ENCODE measurements around the gene SCCPDH.

DNA sequence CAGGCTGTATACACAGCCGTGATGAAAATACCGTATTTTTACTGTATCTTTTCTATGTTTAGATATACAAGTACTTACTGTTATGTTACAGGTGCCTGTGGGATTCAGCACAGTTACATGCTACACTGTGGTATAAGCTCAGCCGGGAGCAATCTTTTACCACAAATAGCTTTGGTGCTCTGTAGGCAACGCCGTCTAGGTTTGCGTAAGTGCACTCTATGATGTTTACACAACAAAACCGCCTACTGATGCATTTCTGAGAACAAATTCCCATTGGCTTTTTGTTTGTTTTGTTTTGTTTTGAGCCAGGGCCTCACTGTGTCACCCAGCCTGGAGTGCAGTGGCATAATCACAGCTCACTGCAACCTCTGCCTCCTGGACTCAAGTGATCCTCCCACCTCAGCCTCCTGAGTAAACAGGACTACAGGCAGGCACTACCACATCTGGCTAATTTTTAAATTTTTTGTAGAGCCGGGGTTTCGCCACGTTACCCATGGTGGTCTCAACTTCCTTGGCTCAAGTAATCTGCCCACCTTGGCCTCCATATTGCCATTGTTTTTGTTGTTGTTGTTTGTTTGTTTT lies 81.0 kb downstream of the SCCPDH start:
- TF ChIP-seq ZBTB17 (CRISPR knock-in tag; IDR thresholded peaks at IDR 0.05) (no peak), ATF2 (CRISPR knock-in tag; IDR thresholded peaks at IDR 0.05) (no peak), MAFK (IDR thresholded peaks at IDR 0.05; ENCODE audit: low read length) (no peak), CTCF (IDR thresholded peaks at IDR 0.05 in 2 of 3, conservative IDR thresholded peaks at IDR 0.05 in 1 of 3; ENCODE audit: insufficient read depth in 2 of 3, low read depth in 1 of 3, low read length in 3 of 3) (no peak), ZNF324 (CRISPR knock-in tag; IDR thresholded peaks at IDR 0.05) (no peak), SMARCC2 (IDR thresholded peaks at IDR 0.05; ENCODE audit: low read depth) (no peak), ZNF143 (CRISPR knock-in tag; IDR thresholded peaks at IDR 0.05) (no peak)
